Activated B cell treated with CpG ODN at 0.5 μM for 24 hours (primary cell): Measurements from ENCODE around the gene ENTPD2. TPM values are rescaled to one million over a fixed set of nuclear protein-coding genes. Genes with fewer than 3 reads are reported as not detected.

ENCODE experiments used
- ATAC-seq: fragments of 200-7000 bp; cut with Tn5 transposase; one replicate; pipeline ENCODE4 v1.10.0; 2021; ENCODE audit warnings: low read depth, mild to moderate bottlenecking, moderate library complexity
- CTCF ChIA-PET: fragments of 350-600 bp; sonication (Branson Sonifier 250); formaldehyde crosslinking; loops from one replicate; lab custom pipeline; 2021; ENCODE audit warnings: antibody characterized with exemption; lab: Charles Lee
- POLR2A ChIA-PET: fragments of 350-600 bp; sonication (Branson Sonifier 250); formaldehyde crosslinking; loops from one replicate; lab custom pipeline; 2021; ENCODE audit warnings: antibody characterized with exemption; lab: Charles Lee
- DNase-seq: peaks from one replicate; pipeline ENCODE4 v3.0.0; 2022
- H3K27ac Mint-ChIP-seq: one replicate; pipeline ENCODE4 v1.8.0; 2020; ENCODE audit warnings: mixed read lengths
- H3K27me3 Mint-ChIP-seq: one replicate; pipeline ENCODE4 v1.8.0; 2021; ENCODE audit warnings: mixed read lengths
- H3K36me3 Mint-ChIP-seq: one replicate; pipeline ENCODE4 v1.8.0; 2021; ENCODE audit warnings: low read depth, mixed read lengths
- H3K4me1 Mint-ChIP-seq: one replicate; pipeline ENCODE4 v1.8.0; 2021; ENCODE audit warnings: mixed read lengths
- H3K4me3 Mint-ChIP-seq: one replicate; pipeline ENCODE4 v1.8.0; 2020; ENCODE audit warnings: mild to moderate bottlenecking, mixed read lengths
- H3K9me3 Mint-ChIP-seq: one replicate; pipeline ENCODE4 v1.8.0; 2020; ENCODE audit warnings: mixed read lengths
- intact Hi-C: fragments of 100-400 bp; cut with micrococcal nuclease; formaldehyde crosslinking; loops from one replicate; pipeline ENCODE4 v1.15.1; 2024
- total RNA-seq: library from RNA; stranded (reverse); gene quantifications from 2 replicates; pipeline ENCODE4 v1.2.3, GENCODE V29; 2022
- TF ChIP-seq, protein P1 (sequence below): fragments of 200-600 bp; IDR thresholded peaks from one replicate; pipeline ENCODE4 v1.8.0; 2022; ENCODE audit warnings: antibody characterized with exemption, mild to moderate bottlenecking

Gene ENTPD2
- total RNA-seq, 1 donor from 2014 or later: not detected

GRCh38 chr9:137029058-137029936 is 24.6 kb downstream of the ENTPD2 start:
- TF ChIP-seq, protein P1, sequence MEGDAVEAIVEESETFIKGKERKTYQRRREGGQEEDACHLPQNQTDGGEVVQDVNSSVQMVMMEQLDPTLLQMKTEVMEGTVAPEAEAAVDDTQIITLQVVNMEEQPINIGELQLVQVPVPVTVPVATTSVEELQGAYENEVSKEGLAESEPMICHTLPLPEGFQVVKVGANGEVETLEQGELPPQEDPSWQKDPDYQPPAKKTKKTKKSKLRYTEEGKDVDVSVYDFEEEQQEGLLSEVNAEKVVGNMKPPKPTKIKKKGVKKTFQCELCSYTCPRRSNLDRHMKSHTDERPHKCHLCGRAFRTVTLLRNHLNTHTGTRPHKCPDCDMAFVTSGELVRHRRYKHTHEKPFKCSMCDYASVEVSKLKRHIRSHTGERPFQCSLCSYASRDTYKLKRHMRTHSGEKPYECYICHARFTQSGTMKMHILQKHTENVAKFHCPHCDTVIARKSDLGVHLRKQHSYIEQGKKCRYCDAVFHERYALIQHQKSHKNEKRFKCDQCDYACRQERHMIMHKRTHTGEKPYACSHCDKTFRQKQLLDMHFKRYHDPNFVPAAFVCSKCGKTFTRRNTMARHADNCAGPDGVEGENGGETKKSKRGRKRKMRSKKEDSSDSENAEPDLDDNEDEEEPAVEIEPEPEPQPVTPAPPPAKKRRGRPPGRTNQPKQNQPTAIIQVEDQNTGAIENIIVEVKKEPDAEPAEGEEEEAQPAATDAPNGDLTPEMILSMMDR: peak; percentile 36
- H3K27me3 Mint-ChIP-seq: no peaks in the 10 kb centered on the region
- no peaks in the 10 kb centered on the region for H3K9me3 Mint-ChIP-seq
- POLR2A ChIA-PET: interaction anchor here (0.5 to 1.5 kb wide), 8 partner anchors 37 to 239 kb away, joined by 3 to 10 read pairs (median 3); partner anchors contain the start of genes PAXX and TUBB4B
- no peaks in the 10 kb centered on the region for H3K36me3 Mint-ChIP-seq
- H3K4me1 Mint-ChIP-seq: peaks cover 67% of the 10 kb centered on the region
- peak overlapping the region; percentile 73 for H3K27ac Mint-ChIP-seq
- H3K4me3 Mint-ChIP-seq: peak overlapping the region; percentile 78
- intact Hi-C loops: loop anchor here (2.0 to 5.0 kb wide), 2 partner anchors 36 to 38 kb away; partner anchors contain the start of gene PAXX
- CTCF ChIA-PET: interaction anchor here (0.7 to 2.5 kb wide), 31 partner anchors 9 to 264 kb away, joined by 3 to 15 read pairs (median 4); partner anchors contain the start of genes AJM1, CLIC3, MAN1B1 and PAXX
- peak; percentile 76 for DNase-seq
- ATAC-seq: peak; percentile 27

GRCh38 chr9:137028263-137029057 is 25.4 kb downstream of the ENTPD2 start:
- POLR2A ChIA-PET: interaction anchor here (0.6 to 1.5 kb wide), 5 partner anchors 25 to 212 kb away, joined by 3 to 10 read pairs (median 3); partner anchors contain the start of genes CLIC3, PAXX and TUBB4B
- peak; percentile 51 for ATAC-seq
- peak; percentile 77 for DNase-seq
- Mint-ChIP-seq H3K27me3 (no peaks in the 10 kb centered on the region), H3K9me3 (no peaks in the 10 kb centered on the region), H3K36me3 (no peaks in the 10 kb centered on the region), H3K27ac (peak overlapping the region; percentile 35), H3K4me1 (peaks cover 61% of the 10 kb centered on the region), H3K4me3 (peak overlapping the region; percentile 78)
- intact Hi-C loops: loop anchor here (2.0 to 5.0 kb wide), 2 partner anchors 36 to 39 kb away; partner anchors contain the start of gene PAXX
- CTCF ChIA-PET: interaction anchor here (0.7 to 2.5 kb wide), 25 partner anchors 8 to 256 kb away, joined by 3 to 15 read pairs (median 4); partner anchors contain the start of genes AJM1, CLIC3, PAXX and RNF224
- TF ChIP-seq, protein P1: no peak

GRCh38 chr9:137027369-137028262 is 26.2 kb downstream of the ENTPD2 start, which contains the start of gene ABCA2:
TSS of gene ABCA2 (minus strand) at chr9:137028237. CDS start at chr9:137028140, 97 bp downstream.
- TF ChIP-seq, protein P1: no peak
- Mint-ChIP-seq H3K4me1 (peaks cover 52% of the 10 kb centered on the region), H3K4me3 (peak within 1 kb of the TSS; percentile 78), H3K27ac (peak within 1 kb of the TSS; percentile 41), H3K27me3 (no peaks in the 10 kb centered on the region), H3K9me3 (no peaks in the 10 kb centered on the region), H3K36me3 (no peaks in the 10 kb centered on the region)
- DNase-seq (peak; percentile 34), ATAC-seq (no peak)
- intact Hi-C loops: loop anchor here (2.0 to 5.0 kb wide), 2 partner anchors 35 to 40 kb away; partner anchors contain the start of gene PAXX
- POLR2A ChIA-PET: interaction anchor here (0.6 to 1.5 kb wide), 6 partner anchors 8 to 570 kb away, joined by 3 to 5 read pairs (median 4); partner anchors contain the start of genes CLIC3, PAXX and TUBB4B
- CTCF ChIA-PET: interaction anchor here (0.8 to 2.5 kb wide), 4 partner anchors 8 to 39 kb away, joined by 3 to 11 read pairs (median 5); partner anchors contain the start of gene CLIC3

GRCh38 chr9:137026828-137027227 is 27.0 kb downstream of the ENTPD2 start:
- intact Hi-C loops: loop anchor here (5.0 kb wide), 1 partner anchor 40 kb away; no protein-coding TSS in a partner anchor
- Mint-ChIP-seq H3K36me3 (no peaks in the 10 kb centered on the region), H3K27me3 (no peaks in the 10 kb centered on the region), H3K9me3 (no peaks in the 10 kb centered on the region), H3K4me1 (peaks cover 46% of the 10 kb centered on the region), H3K4me3 (peak overlapping the region; percentile 75), H3K27ac (peak overlapping the region; percentile 41)
- POLR2A ChIA-PET: interaction anchor here (0.6 to 0.9 kb wide), 2 partner anchors 8 to 569 kb away, joined by 3 to 5 read pairs; no protein-coding TSS in a partner anchor
- TF ChIP-seq, protein P1: no peak
- CTCF ChIA-PET: interaction anchor here (0.8 to 2.1 kb wide), 3 partner anchors 8 to 79 kb away, joined by 3 to 11 read pairs (median 4); no protein-coding TSS in a partner anchor
- ATAC-seq (no peak), DNase-seq (no peak)
